HG02798 (cell line): Measurements from ENCODE around the gene CDYL.

Experiments
- ATAC-seq: cut with Tn5 transposase; IDR thresholded peaks from one replicate; pipeline ENCODE4 v1.9.1; 2021; ENCODE audit warnings: mild to moderate bottlenecking; ENCODE audit not compliant: unreplicated experiment, poor library complexity

The CDYL gene

GRCh38 chr6:4801491-4802110 is 25.4 kb downstream of the CDYL start:
- ATAC-seq: peak; percentile 70

- peak; percentile 66 for ATAC-seq
Measured at GRCh38 chr6:4802312-4802935, 26.2 kb downstream of the CDYL start.

- ATAC-seq: no peak
Measured at GRCh38 chr6:4803343-4803744, 27.1 kb downstream of the CDYL start.

GRCh38 chr6:4804095-4804494 is 27.9 kb downstream of the CDYL start:
- ATAC-seq: no peak

GRCh38 chr6:4805553-4806336 is 29.5 kb downstream of the CDYL start:
- ATAC-seq: no peak

- no peak for ATAC-seq
Measured at GRCh38 chr6:4806337-4806725, 30.1 kb downstream of the CDYL start.

GRCh38 chr6:4806791-4807190 is 30.6 kb downstream of the CDYL start:
- no peak for ATAC-seq

- ATAC-seq: no peak
Measured at GRCh38 chr6:4808396-4808795, 32.2 kb downstream of the CDYL start.

- ATAC-seq: no peak
Measured at GRCh38 chr6:4809999-4810918, 34.1 kb downstream of the CDYL start.

GRCh38 chr6:4812068-4812467 is 35.9 kb downstream of the CDYL start:
- no peak for ATAC-seq

GRCh38 chr6:4813055-4813454 is 36.9 kb downstream of the CDYL start:
- ATAC-seq: no peak

GRCh38 chr6:4814212-4814611 is 38.0 kb downstream of the CDYL start:
- no peak for ATAC-seq

- ATAC-seq: no peak
Measured at GRCh38 chr6:4814987-4815386, 38.8 kb downstream of the CDYL start.

- no peak for ATAC-seq
Measured at GRCh38 chr6:4815584-4815983, 39.4 kb downstream of the CDYL start.

GRCh38 chr6:4816904-4817303 is 40.7 kb downstream of the CDYL start:
- ATAC-seq: no peak

- no peak for ATAC-seq
Measured at GRCh38 chr6:4817551-4817950, 41.3 kb downstream of the CDYL start.

- no peak for ATAC-seq
Measured at GRCh38 chr6:4818272-4818938, 42.2 kb downstream of the CDYL start.

GRCh38 chr6:4819706-4820283 is 43.6 kb downstream of the CDYL start:
- no peak for ATAC-seq

GRCh38 chr6:4820704-4821276 is 44.6 kb downstream of the CDYL start:
- no peak for ATAC-seq
